Islet precursor cell (in vitro differentiated cells): ENCODE measurements around the gene HDAC11.
A peak's percentile ranks its signal among the peaks of the same experiment; 100 is the strongest.

Experiments
- DNase-seq: peaks from one replicate; pipeline ENCODE4 v3.0.0-alpha.2; 2018

The HDAC11 gene

DNA sequence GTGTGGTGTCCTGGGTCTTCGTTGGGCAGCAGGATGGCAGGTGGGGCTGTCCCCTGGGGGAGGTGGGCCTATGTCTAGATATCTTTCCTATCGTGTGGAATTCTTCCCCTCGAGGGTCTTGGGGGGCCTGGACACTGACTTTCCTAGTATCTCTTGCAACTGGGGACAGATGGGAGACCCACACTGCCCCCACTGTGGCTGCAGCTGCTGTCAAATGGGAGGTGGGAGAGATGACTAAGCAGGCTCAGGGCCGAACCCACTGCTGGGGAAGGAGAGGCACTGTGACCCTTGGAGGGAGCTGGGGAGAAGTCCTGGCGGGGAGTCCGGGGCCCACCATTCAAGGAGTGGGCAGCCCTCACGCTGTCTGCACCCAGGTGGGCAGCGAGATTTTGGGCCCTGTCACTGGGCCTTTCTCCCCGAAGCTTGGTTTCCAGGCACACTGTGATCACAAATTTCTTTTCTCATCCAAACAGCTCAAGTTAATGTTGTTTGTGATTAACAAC is 65.9 kb downstream of the HDAC11 start:
- no peak for DNase-seq

- peak; percentile 97 for DNase-seq
These were observed 66.6 kb downstream of the HDAC11 start for GRCh38 chr3:13546667-13547171.

DNA sequence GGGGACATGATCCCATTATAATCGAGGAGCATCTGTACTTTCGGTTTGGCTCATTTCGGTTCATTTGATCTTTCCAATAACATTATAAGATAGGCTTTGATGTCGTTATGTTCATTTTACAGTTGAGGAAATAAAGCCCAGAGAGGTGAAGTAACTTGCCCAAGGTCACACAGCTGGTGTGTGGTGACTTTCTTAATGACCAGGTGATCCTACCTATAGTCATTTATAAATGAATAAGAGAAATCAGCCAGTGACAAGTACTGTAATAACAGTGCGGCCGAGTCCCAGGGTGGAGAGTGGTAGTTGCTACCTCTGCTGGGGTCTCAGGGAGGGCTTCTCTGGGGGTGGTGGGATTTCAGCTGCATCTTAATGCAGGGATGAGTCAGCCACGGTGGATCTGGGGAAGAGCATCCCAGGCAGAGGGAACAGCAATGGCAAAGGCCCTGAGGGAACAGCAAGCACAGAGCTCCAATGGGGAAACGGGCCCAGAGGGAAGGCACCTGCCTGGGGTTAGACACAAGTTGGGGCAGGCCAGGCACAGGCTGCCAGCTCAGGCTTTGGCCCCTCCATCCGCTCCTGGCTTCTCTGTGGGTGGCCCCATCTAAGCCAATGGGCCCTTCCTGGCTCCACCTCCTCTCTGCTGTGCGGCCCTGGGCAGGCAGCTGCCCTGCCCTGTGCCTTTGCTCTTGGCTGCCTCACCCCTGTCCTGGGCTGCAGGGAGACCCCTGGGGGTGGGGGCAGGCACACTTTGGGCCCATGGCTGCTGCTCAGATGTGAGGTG is 67.7 kb downstream of the HDAC11 start:
- peak; percentile 76 for DNase-seq

- peak; percentile 87 for DNase-seq
These were observed 68.9 kb downstream of the HDAC11 start, which contains the start of gene FBLN2 for GRCh38 chr3:13548696-13549622. FBLN2 (plus strand) TSS chr3:13549125; CDS start chr3:13570356, 21,231 bp downstream.

DNA sequence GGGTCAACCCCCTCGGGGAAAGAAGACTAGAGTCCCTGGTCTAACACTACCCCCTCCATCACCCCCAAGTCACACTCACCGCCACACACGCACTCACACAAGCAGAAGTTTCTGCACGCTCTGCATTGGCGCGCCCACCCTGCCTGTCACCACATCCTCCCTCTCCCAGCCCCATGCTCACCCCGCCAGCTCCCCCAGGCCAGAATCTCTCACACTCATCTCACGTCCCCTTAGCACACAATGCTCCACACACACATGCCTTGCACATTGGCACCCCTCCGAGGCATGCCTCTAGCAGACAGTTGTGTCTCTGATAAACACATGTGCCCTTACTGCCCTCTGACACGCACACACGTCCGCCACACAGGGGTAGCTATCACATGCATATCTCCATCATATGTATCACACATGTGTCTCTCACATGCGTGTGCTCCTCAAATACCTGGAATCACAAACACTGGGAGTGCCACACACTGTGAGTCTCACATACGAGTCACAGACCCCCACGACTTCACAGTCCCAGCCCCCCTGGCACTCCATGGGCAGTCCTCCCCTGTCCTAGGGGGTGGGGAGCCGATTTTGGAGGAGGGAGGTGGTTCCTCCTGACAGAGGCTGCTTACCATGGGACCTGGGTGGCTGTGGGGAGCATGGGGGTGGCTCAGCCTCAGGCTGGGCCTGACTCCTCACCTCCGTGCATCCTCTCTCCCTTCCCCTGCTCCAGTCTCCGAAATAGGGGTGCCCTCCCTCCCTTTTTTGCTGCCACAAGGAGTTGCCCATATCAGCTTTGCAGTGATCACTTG is 69.7 kb downstream of the HDAC11 start:
- no peak for DNase-seq

GRCh38 chr3:13550423-13550690 is 70.3 kb downstream of the HDAC11 start:
- no peak for DNase-seq

DNA sequence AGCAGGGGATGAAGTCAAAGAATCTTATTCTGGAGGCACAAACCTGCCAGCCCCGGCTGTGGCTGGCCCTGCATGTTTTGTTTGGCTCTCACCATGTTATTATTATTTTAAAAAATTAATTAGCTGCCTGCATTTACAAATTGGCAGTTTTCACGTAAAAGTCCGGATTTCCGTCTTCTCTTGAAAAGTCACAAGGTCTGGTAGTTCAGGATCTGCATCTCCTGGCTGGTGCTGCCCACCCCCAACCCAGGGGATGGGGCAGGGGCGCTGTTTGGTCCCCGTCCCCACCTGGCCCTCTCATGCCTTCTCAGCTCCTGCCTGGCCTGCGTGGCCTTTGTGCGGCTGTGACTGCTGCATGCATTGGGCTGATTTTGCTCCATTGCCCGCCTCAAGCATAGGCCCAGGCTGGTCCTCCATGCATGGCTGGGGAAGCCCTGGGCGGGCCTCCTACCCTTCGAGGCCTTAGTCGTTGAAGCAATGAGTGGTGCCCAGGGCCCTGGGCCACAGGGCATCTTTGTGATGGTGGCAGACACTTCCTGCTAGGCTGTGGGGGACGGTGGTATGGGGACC is 70.8 kb downstream of the HDAC11 start:
- DNase-seq = no peak

- no peak for DNase-seq
These were observed 72.9 kb downstream of the HDAC11 start for GRCh38 chr3:13552857-13553652.

DNA sequence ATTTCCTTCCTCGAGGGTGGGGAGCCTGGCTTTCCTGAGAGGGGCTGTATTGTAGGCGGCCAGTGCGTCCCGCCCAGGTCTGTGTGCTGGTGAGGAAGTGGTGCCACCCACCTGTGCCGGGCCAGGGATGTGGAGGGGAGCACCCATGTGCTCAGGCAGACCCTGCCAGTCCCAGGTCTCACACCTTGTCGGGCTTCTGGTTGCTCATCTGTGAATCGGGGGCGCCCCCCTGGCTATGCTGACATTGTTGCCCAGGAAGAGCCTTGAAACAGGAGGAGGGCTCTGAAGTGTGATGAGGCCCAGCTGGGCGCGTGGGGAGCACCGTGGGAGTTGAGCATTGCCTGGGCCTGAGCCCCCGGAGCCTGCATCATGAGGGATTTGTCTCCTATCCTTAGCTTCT is 73.6 kb downstream of the HDAC11 start:
- DNase-seq = no peak

DNA sequence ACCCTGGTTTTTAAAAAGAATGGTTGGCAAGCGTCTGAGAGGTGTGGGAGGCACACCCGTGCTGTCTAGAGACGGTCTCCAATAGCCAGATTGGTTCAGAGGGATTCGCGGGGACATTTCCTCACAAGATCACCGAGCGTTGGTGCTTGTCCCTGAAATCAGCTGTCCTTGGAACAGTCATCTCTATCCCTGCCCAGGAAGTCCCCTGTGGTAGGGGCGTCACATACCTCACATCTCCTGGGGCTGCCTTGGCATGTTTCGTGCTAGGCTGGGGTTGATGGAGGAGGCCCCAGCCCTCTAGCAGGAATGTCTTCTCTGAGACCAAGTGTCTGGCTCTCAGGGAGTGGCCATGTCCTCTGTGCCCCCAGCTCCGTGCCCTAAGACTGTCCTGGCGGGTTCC is 75.6 kb downstream of the HDAC11 start:
- DNase-seq = no peak
